NCI-H526 (cell line): ENCODE measurements around the gene PHKB.
"Not testable (repeated sequence)": the region's sequence is repeated elsewhere in the genome, so short reads cannot be mapped to it uniquely, and the experiment has no call there.

Experiments
- DNase-seq, 2 experiments: peaks; one replicate each; lab custom pipeline; 2025; lab: John Stamatoyannopoulos, UW

The PHKB gene

DNA sequence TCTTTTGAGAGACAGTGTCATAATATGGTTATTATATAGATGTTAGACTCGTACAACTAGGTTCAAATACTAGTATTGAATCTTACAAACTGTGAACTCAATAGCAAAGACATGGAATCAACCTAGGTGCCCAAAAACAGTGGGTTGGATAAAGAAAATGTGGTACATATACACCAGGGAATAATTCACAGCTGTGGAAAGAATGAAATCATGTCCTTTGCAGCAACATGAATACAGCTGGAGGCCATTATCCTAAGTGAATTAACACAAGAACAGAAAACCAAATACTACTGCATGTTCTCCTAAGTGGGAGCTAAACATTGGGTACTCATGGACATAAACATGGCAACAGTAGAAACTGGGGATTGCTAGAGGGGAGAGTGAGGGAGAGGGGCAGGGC lies 8.1 kb downstream of the PHKB start:
- no peak for DNase-seq

DNA sequence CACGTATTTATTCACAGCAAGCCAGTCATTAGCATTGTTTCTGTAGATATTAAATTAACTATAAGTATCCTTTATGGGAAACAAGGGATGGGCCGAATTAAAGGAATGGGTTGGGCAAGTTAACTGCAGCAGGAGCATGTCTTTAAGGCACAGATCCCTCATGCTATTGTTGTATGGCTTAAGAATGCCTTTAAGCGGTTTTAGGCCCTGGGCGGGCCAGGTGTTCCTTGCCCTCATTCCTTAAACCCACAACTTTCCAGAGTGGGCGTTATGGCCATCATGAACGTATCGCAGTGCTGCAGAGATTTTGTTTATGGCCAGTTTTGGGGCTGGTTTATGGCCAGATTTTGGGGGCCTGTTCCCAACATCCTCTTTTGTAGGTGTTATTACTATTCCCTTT lies 9.1 kb downstream of the PHKB start:
- no peak for DNase-seq

DNA sequence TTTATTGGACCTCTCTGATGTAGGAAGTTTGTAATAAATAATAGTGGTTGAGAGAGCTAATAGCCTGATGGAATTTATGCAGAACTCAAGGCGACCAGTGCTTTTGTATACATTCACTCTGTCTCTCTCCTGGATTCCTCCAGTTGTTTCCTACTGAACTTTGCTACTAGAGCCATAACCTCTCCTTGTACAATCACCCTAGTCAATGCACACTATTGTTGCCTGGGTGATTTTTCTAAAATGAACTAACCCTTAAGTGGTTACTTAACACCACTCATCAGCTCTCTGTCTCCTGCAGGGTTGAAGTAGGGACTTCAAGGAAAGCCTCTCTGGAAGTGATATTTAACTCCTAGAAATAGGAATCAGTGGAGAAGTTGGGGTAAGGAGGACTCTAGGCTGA lies 9.7 kb downstream of the PHKB start:
- DNase-seq = no peak

DNA sequence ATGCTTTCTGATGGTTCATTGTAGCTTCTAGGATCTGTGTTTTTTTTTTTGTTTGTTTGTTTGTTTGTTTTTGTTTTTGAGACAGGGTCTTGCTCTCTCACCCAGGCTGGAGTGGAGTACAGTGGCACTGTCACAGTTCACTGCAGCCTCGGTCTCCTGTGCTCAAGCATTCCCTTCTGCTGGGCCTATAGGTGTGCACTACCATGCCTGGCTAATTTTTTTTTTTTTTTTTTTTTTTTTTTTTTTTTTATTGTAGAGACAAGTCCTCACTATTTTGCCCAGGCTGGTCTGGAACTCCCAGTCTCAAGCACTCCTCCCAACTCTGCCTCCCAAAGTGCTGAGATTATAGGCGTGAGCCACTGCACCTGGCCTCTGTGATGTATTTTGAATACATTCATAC lies 11.9 kb downstream of the PHKB start:
- DNase-seq = not testable (repeated sequence)

DNA sequence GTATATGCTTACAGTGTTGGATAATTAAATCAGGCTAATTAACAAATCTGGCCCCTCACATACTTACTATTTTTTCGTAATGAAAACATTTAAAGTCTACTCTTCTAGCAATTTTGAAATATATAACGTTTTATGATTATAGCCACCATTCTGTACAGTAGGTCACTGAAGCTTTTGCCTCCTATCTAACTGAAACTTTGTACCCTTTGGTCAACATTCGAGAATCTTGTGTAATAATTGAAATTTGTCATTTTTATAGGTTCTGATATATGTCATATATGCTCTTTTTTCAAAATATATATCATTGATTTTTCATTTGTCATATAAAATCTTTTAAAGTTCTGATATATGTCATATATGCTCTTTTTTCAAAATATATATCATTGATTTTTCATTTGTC lies 12.7 kb downstream of the PHKB start:
- no peak for DNase-seq

DNA sequence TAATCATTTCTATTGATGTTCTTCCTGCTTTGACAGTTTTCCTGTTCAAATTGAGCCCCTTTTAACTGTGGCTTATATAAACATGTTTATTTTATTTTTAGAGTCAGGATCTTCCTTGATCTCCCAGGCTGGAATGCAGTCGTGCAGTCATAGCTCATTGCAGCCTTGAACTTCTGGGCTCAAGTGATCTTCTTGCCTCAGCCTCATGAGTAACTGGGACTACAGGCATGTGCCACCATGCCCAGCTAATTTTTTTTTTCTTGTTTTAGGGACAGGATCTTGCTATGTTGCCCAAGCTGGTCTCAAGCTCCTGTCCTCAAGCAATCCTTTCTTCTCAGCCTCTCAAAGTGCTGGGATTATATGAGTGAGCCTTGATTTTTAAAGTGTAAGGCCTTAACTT lies 14.7 kb downstream of the PHKB start:
- DNase-seq = no peak

DNA sequence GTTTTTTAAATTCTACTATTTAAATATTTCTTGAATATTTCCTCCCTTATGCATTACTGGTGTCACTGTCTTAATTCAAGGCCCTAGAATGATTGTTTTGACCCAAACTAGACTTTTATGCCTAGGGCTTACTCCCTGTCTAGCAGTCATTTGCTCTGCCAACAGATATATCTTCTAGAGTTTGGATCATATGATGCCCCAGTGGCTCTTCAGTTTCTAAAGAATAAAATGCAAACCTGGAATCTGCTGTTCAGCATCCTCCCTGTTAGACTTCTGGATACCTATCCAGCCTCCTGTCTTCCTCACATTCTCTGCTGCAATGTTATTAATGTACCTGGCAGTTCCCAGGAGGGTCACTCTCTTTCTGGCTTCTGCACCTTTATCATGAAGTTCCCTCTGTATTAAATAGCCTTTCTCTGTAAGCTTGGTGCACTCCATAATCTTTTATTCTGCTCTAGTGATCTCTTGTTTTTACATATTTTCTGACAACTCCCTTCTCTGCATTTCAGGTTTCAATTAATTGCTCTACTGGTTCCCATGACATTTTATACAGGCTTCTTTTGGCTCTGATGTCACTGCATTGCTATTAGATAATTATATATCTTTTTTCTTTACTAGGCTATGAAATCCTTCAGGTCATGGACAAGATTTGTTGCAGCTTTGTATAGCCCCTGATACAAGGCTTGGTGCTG lies 15.7 kb downstream of the PHKB start:
- DNase-seq = no peak

DNA sequence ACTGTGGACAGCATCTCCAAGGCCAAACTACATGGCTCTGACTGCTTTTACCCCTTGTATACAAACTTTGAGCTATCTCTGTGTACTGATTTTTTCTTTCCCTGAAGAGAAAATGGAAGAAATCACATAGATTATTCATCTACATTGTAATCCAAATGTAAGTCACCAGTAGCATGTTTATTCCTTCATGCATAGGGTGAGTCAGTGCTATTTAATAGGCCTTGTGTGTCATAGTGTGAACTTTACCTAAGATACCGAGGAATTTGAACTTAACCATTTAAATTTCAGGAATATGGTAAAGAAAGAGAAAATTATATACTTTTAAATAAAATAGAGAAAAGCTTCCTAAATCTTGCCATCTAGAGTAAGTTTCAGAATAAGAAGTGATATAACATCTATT lies 16.5 kb downstream of the PHKB start:
- DNase-seq = no peak

DNA sequence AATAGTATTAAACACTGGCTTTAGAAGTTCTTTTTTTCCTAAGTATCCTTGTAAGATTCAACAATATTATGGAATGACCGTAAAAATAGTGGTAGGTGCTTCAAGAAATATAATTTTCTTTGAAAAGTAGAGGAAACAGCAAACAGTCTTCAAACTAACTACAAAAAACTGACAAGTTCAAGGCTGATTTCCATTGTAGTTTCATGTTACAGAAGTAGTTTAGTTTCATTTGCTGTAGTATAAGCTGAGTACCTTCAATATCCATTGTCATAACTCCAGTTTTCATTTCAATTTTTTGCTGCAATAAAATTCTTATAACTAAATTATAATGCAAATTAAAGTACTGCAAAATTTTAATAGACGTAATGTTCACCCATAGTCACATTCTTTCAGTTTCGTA lies 19.3 kb downstream of the PHKB start:
- no peak for DNase-seq

DNA sequence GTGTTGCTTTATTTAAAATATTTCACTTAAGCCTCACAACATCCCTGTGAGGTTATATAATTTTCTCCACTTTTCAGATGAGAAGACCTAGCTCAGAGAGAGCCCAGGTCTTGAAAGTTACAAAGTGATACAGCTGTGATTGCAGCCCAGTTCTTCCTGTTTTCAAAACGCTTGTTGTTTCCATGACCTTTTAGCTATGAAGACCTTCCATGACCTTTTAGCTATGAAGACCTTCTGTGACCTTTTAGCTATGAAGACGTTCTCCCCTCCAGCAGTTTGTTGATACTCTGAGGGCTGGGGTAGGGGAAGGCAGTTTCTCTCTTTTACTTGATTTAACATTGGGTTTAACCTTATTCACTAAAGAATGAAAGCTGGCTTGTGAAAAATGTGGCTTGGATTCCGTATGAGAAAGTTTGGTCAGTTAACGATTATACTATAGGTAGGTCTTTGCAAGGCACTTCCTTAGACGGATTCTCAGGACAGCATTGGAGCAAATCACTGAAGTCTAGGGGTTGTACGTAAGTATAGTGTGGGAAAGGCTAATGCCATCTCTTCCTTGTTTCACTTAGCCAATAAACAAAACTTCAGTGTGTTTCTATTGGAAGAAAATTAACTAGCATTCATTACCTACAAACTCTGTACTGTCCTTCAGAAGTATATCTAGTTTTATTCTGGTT lies 20.7 kb downstream of the PHKB start:
- DNase-seq = no peak

DNA sequence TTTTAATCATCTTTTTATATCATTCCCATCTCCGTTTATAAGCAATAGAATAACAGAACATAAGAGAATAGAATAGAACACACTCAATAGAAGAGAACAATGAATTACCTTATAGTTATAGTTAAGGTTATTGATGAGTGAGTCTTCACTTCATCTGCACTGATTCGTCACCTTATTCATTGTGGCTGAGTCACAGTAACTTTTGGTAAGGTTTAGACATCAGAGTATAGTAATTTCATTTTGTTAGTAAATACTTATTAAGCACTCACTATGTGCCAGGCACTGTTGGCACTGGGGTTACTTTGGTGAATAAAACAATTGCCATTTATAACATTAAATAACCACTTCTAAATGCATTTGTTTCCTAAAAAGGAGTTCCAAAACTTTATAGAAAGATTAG lies 22.5 kb downstream of the PHKB start:
- DNase-seq = no peak

DNA sequence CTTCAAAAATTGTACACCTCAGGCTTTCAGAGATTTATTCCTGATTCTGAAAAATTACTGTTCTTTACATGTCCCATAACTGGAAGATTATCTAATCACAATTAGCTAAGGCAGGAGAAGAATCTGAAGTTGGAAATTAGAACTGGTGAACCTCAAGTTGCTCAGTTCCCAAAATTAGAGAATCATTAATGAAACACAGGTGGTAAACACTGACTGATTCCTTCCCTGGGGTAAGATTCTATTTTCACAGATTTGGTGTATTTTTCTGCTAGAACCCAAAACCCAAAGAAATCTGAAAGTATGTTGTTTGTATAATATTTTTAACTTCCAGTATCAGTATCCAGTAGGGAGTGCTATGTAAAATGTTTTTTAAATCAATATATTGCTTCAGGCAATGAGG lies 25.7 kb downstream of the PHKB start:
- no peak for DNase-seq

DNA sequence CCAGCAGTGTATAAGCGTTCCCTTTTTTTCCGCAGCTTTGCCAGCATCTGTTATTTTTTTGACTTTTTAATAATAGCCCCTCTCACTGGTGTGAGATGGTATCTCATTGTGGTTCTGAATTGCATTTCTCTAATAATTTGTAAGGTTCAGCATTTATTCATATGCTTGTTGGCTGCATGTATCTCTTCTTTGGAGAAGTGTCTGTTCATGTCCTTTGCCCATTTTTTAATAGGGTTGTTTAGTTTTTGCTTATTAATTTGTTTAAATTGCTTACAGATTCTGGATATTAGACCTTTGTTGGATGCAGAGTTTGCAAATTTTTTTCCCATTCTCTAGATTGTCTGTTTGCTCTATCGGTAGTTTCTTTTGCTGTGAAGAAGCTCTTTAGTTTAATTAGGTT lies 26.9 kb downstream of the PHKB start:
- DNase-seq = no peak

DNA sequence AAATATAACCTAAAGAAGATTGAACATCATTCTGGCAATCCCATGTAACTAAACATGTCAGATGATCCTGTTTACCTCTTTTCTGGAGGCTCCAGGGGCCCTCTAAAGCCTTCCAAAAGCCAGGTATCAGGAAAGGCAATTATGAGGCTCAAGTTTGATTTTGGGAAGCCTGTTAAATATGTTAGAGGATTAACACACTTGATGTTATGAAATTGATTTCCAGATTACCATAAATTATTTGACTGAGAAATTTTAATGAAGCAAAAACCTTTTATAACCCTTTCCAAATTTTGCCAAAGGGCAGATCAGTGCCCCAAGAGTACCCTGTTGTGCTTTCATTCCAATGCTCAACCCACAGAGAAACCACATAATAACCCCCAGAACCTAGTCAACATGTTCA lies 29.3 kb downstream of the PHKB start:
- no peak for DNase-seq

DNA sequence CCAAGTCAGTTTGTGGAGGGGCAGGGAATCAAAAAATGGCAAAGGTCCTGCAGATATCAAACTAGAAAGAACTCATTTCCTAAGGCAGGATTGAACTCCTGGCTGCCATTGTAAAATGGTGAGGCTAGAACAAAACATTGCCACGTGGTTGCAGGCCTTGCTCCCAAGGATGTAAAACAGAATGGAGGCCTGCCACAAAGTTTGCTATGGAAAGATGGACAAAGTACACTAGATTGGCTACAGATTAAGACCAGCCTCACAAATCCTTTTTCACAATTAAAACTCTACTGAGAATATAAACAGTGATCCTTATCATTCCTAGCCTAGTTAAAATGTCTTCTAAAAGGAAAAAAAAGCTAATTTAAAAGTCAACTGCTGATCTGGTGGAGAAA lies 30.9 kb downstream of the PHKB start:
- DNase-seq = no peak

DNA sequence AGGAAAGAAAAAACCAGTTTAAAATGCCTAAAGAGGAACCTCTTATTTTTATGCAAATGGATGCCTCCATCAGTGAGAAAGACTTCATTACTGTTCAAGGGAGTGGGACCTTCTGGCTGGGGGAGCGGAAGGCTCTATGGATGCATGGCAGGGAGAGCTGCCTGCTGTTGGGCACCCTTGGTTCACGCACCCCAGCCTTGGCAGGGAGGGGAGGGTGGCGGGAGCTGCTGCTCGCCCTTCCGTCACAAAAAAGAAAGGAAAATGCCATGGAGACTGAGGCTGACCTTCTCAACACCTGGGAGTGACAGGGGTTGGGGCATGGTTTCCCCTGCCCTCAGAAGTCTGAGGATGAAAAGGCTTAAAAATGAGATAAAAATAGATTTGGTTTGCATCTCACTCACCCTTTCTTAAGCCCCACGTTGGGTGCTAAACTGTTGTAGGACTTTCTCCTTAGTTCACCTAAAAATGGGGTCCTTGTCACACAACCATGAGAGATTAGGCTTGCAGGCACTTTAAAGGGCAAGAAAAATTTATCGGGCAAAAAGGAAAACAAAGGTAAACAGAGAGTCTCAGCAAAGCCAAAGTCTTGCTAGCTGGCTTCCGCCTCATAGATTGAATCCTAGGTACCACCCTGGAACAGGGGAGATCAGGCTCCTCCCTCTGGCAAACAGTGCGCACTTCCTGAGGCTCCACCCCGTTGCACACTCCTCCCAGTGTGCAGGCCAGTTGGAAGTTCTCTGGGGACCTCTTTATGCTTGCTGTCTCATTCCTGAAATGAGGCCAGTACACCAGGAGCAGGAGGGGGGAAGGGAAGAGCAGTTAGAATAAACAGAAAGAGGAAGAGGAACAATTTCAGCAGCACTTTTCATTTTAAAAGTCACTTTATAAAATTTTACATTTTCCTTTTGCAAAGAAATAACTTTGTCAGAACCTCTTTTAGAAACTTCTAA lies 31.6 kb downstream of the PHKB start:
- no peak for DNase-seq

DNA sequence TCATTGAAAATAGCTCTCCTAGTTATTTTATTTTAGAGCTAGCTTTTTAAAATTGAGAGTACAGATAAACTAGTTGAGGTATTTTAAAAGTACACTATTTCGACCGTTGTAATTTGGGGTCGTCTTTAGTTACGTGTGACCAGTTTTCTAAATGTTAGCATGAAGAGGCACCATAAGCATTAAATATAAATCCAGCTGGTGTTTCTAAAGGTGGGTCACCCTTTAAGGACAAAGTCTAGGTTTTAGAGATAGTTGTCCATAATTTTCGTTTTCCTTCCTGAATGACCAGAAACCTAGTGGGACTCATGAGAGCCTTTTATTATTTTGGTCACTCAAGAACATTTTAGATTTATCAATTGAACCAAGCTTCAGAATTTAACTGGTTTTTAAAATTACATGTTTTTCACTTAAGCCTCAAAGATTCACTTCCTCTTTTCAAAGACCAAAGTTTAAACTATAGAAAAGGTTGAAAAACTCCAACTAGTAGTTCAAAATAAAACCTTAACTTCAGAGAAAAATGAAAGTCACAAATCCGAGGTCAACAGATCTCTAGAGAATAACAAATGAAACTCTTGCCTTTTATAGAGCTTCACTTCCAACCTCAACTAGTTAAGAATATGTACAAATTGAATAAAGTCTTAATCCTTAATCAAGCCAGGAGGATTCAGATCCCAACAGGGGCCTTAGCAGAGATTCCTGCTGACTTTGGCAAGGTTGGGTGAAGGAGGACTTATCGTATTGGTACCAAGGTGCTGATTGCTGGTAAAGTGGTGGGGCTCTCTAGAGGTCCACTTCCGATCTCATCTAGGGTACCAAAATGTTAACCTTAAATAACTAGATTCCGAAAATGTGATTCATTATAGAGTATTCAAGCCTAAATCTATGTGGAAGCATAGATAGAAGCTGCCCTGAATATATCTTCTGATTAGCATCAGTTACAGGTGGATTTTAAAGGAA lies 32.5 kb downstream of the PHKB start:
- DNase-seq = no peak

DNA sequence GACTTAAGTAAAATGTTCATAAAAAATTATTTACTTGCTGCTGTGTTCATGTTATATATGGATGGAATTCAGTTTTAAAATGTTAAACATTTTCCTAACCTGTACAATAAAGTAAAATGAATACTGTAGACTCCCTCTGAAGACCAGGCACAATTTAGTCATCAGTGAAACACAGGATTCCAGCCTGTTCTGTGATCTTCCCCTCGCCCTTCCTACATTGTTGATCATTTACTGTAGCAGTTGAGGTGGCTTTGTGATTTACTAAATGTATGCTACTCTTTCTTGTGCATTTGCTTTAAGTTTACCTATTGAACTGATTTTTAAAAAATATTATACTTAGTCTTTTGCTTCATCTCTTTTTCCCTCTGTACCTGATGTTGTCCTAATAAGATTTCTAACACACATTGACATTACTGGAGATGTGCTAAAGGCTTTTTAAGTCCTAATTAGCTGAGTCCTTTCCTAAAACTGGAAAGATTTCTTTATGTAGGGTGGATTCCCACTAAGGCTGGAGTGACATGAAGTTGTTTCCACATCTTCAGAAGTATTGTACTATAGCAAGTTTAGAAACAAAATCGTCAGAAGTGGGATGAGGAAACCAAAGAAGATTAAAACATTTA lies 38.1 kb downstream of the PHKB start:
- DNase-seq = no peak

DNA sequence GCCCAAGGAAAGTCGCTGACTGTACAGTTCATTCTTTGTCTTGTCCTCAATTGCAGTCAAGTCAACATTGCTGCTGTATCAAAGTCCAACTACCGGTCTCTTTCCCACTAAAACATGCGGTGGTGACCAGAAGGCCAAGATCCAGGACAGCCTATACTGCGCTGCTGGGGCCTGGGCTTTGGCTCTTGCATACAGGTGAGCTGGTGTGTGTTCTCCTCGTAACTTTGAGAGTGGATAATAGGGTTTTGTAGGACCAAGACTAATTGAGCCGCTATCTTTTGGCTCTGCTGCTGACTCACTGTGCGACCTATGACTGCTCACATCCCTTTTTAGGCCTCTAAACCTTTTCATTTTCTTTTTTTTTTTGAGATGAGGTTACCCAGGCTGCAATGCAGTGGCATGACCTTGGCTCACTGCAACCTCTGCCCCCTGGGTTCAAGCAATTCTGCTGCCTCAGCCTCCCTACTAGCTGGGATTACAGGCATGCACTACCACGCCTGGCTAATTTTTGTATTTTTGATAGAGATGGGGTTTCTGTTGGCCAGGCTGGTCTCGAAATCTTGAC lies 38.7 kb downstream of the PHKB start:
- DNase-seq = no peak

DNA sequence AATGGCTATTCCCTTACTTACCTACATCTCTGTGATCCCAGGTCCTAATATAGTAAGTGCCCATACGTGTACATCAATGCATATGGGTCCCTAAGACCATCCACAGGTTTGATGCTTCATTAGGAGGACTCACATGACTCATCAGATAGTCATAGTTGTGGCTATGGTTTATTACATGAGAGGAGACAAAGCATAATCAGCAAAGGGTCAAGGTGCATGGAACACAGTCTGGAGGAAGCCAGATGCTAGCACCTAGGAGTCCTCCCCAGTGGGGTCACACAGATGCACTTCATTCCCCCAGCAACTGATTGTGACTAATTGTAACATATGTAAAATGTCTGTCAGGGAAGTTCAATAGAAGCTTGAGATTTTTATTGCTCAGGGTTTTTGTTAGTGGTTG lies 42.8 kb downstream of the PHKB start:
- DNase-seq = no peak

DNA sequence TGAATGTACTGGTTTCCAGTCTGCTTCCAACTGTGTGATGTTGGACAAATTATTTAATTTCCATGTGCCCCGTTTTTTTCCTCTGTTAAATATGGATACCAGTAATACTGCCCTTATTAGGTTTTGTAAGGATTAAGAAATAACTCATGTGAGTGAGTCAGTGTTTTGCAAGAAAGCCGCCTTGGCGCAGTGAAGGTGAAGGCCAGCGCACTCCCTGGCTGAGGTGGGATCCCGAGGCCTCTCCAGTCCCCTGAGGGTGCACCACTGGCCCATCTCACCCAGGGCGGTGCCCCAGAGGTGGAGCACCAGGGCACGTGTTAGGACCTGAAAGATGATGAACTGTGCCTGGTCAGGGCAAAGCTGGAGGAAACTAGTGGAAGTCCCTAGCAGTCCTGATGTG lies 43.5 kb downstream of the PHKB start:
- no peak for DNase-seq
